GM08714 (cell line): ENCODE results near the gene CCDC28A.

Experiments used
- H3K4me3 ChIP-seq: fragments of 200-500 bp; sonication (Bioruptor generic); 2 replicates; pipeline ENCODE4 v1.5.1; 2014; ENCODE audit warnings: mild to moderate bottlenecking, low read length, inconsistent platforms
- ZNF274 ChIP-seq: IDR thresholded peaks from 2 replicates; pipeline ENCODE4 v1.6.1; 2012; ENCODE audit warnings: mild to moderate bottlenecking, low read depth, low read length

CCDC28A gene

GRCh38 chr6:138774370-138774769, 801 bp downstream of the CCDC28A start:
- TF ChIP-seq ZNF274, result no peak
- H3K4me3 ChIP-seq, result peak overlapping the region; percentile 80; the same call in 1 of the 2 replicates

- no peak for TF ChIP-seq ZNF274
- no peak overlapping the region for H3K4me3 ChIP-seq
Measured at GRCh38 chr6:138776659-138777058, 3.1 kb downstream of the CCDC28A start.

- no peak for TF ChIP-seq ZNF274
- no peak overlapping the region for H3K4me3 ChIP-seq
Measured at GRCh38 chr6:138778331-138778730, 4.8 kb downstream of the CCDC28A start.

- TF ChIP-seq ZNF274, result no peak
- H3K4me3 ChIP-seq, result no peak overlapping the region
Measured at GRCh38 chr6:138782243-138782642, 8.7 kb downstream of the CCDC28A start.

- no peak overlapping the region for H3K4me3 ChIP-seq
- no peak for TF ChIP-seq ZNF274
Measured at GRCh38 chr6:138785079-138785478, 11.5 kb downstream of the CCDC28A start.

- no peak for TF ChIP-seq ZNF274
- no peak overlapping the region for H3K4me3 ChIP-seq
Measured at GRCh38 chr6:138785980-138786379, 12.4 kb downstream of the CCDC28A start.

- no peak for TF ChIP-seq ZNF274
Measured at GRCh38 chr6:138787138-138787537, 13.6 kb downstream of the CCDC28A start.

GRCh38 chr6:138795809-138796603, 22.4 kb downstream of the CCDC28A start, which contains the start of gene ECT2L:
Gene ECT2L, plus strand, starts transcription at chr6:138796087. Its CDS starts 17,188 bp downstream, at chr6:138813275.
- no peak within 1 kb of the TSS for H3K4me3 ChIP-seq
- TF ChIP-seq ZNF274, result no peak

More at GRCh38 chr6:138787138-138787537, 13.6 kb downstream of the CCDC28A start:
- H3K4me3 ChIP-seq, result no peak overlapping the region

GRCh38 chr6:138796771-138797170, 23.2 kb downstream of the CCDC28A start:
- H3K4me3 ChIP-seq, result no peak overlapping the region
- no peak for TF ChIP-seq ZNF274

GRCh38 chr6:138797806-138798446, 24.4 kb downstream of the CCDC28A start:
- no peak for TF ChIP-seq ZNF274
- no peak overlapping the region for H3K4me3 ChIP-seq

- no peak for TF ChIP-seq ZNF274
- H3K4me3 ChIP-seq, result no peak overlapping the region
Measured at GRCh38 chr6:138800377-138801150, 27.0 kb downstream of the CCDC28A start.

- H3K4me3 ChIP-seq, result no peak overlapping the region
- TF ChIP-seq ZNF274, result no peak
Measured at GRCh38 chr6:138803331-138803730, 29.8 kb downstream of the CCDC28A start.

GRCh38 chr6:138803861-138804260, 30.3 kb downstream of the CCDC28A start:
- H3K4me3 ChIP-seq, result no peak overlapping the region
- no peak for TF ChIP-seq ZNF274

- no peak for TF ChIP-seq ZNF274
- H3K4me3 ChIP-seq, result no peak overlapping the region
Measured at GRCh38 chr6:138805016-138805765, 31.6 kb downstream of the CCDC28A start.
